DND-41 (cell line): Measurements from ENCODE around the gene CACNB4.

Experiments
- ATAC-seq: fragments of 200-7000 bp; cut with Tn5 transposase; 3 replicates; pipeline ENCODE4 v1.9.1; 2021; ENCODE audit warnings: low read depth; ENCODE audit not compliant: insufficient read depth
- DNase-seq: peaks from one replicate; pipeline ENCODE4 v3.0.0-alpha.2; 2020
- H2AFZ ChIP-seq: 2 replicates; pipeline ENCODE4 v1.6.0; 2012; ENCODE audit warnings: low read depth, low read length
- H3K27ac ChIP-seq: 2 replicates; pipeline ENCODE4 v1.5.1; 2012; ENCODE audit warnings: low read length, inconsistent platforms
- H3K27me3 ChIP-seq: fragments of 200-600 bp; sonication (generic); 2 replicates; pipeline ENCODE4 v1.6.0; 2012; ENCODE audit warnings: low read length, mild to moderate bottlenecking, inconsistent platforms; ENCODE audit not compliant: insufficient read depth, poor library complexity
- H3K36me3 ChIP-seq: 2 replicates; pipeline ENCODE4 v1.5.1; 2012; ENCODE audit warnings: low read length, inconsistent platforms; ENCODE audit not compliant: insufficient read depth
- H3K4me1 ChIP-seq: 2 replicates; pipeline ENCODE4 v1.5.1; 2012; ENCODE audit warnings: mild to moderate bottlenecking, low read length; ENCODE audit not compliant: insufficient read depth
- H3K4me2 ChIP-seq: 2 replicates; pipeline ENCODE4 v1.6.0; 2012; ENCODE audit warnings: mild to moderate bottlenecking, moderate library complexity, low read length, inconsistent platforms; ENCODE audit not compliant: insufficient read depth
- H3K4me3 ChIP-seq, 2 experiments: fragments of 200-600 bp in 1 of 2; shearing (Covaris generic) in 1 of 2; 2 replicates each; pipeline ENCODE4 v1.5.1; 2012 to 2016; ENCODE audit warnings: inconsistent platforms in 2 of 2, low read length in 2 of 2, mild to moderate bottlenecking in 2 of 2, low read depth in 1 of 2, moderate library complexity in 1 of 2
- H3K79me2 ChIP-seq: 2 replicates; pipeline ENCODE4 v1.6.0; 2012; ENCODE audit warnings: low read length, inconsistent platforms; ENCODE audit not compliant: insufficient read depth
- H3K9ac ChIP-seq: 2 replicates; pipeline ENCODE4 v1.6.0; 2012; ENCODE audit warnings: low read depth, mild to moderate bottlenecking, inconsistent platforms, low read length, moderate library complexity
- H3K9me3 ChIP-seq: 2 replicates; pipeline ENCODE4 v1.5.1; 2012; ENCODE audit warnings: low read length, moderate library complexity, mild to moderate bottlenecking, inconsistent platforms; ENCODE audit not compliant: insufficient read depth, severe bottlenecking
- H4K20me1 ChIP-seq: 2 replicates; pipeline ENCODE4 v1.6.0; 2012; ENCODE audit warnings: low read length; ENCODE audit not compliant: insufficient read depth
- CTCF ChIP-seq: IDR thresholded peaks from 2 replicates; pipeline ENCODE4 v1.5.1; 2012; ENCODE audit warnings: borderline replicate concordance, low read length, moderate library complexity, mild to moderate bottlenecking; ENCODE audit not compliant: poor library complexity, severe bottlenecking; ENCODE audit errors: extremely low read depth
- EZH2 ChIP-seq: IDR thresholded peaks from 3 replicates; pipeline ENCODE4 v1.6.1; 2012; ENCODE audit warnings: borderline replicate concordance, low read depth, mild to moderate bottlenecking, moderate library complexity, low read length, inconsistent platforms; ENCODE audit not compliant: severe bottlenecking

CACNB4 gene

DNA sequence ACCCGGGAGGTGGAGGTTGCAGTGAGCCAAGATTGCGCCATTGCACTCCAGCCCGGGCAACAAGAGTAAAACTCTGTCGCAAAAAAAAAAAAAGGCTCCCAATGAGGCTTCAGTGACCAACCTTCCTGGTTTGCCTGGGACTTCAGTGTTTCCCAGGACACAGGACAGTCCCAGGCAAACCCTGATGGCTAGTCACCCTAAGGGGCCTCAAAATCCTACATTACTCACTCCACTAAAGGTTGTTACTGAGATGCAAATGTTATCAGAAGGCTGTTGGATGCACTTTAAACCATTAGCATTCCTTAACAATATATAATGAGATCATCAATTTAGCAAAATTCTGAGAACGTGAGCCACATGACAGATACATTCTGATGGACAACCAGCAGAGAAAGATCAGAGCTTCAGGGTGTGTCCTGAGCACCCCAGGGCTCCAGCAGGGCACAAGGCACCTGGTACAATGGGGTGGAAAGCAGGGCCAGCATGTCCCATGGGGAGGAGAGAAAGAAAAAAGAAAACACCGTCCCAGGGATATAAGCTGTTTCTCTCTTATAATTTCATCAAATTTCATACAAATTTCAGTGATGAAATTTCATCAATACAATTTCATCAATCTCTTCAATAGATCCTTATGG, 152.5 kb downstream of the CACNB4 start:
- H3K9ac ChIP-seq = no peak overlapping the region
- no peak overlapping the region for H2AFZ ChIP-seq
- H3K4me1 ChIP-seq = no peaks in the 10 kb centered on the region
- H3K27ac ChIP-seq = no peak overlapping the region
- H3K36me3 ChIP-seq = no peaks in the 10 kb centered on the region
- no peaks in the 10 kb centered on the region for H4K20me1 ChIP-seq
- no peak overlapping the region for H3K4me3 ChIP-seq
- TF ChIP-seq EZH2 (no peak), CTCF (no peak)
- no peak for ATAC-seq
- no peak for DNase-seq
- peaks cover 2% of the 10 kb centered on the region for H3K9me3 ChIP-seq
- no peaks in the 10 kb centered on the region for H3K79me2 ChIP-seq
- H3K4me2 ChIP-seq = no peak overlapping the region
- H3K27me3 ChIP-seq = no peaks in the 10 kb centered on the region

DNA sequence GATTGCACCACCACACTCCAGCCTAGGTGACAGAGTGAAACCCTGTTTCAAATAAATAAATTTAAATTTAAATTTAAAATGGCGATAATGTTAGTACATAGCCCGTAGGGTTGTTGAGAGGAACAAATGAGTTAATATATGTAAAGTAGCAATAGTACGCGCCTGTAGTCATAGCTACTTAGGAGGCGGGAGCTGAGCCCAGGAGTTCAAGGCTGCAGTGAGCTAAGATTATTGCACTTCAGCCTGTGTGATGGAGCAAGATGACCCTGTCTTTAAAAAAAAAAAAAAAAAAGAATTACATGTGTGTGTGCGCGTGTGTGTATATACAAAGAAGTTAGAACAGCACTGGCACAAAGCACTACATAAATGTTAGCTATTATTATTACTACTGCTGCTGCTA, 153.2 kb downstream of the CACNB4 start:
- ATAC-seq = no peak
- no peak for DNase-seq
- no peak overlapping the region for H3K9ac ChIP-seq

DNA sequence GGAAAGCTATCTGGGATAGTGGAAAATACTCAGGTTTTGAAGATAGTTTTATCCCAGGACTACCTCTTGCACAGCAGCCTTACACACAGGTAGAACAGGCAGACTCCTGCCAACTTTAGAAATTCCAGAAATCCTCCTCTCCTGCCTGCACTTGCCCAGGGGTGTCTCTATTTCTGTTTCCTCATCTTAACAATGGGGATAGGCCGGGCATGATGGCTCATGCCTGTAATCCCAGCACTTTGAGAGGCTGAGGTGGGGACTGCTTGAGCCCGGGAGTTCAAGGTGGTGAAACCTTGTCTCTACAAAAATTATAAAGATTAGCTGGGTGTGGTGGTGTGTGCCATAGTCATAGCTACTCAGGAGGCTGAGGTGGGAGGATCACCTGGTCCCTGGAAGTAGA, 153.7 kb downstream of the CACNB4 start:
- Histone ChIP-seq H3K79me2 (no peaks in the 10 kb centered on the region), H3K4me3 (no peak overlapping the region), H4K20me1 (no peaks in the 10 kb centered on the region), H3K27me3 (no peaks in the 10 kb centered on the region), H3K27ac (no peak overlapping the region), H3K4me2 (no peak overlapping the region), H3K4me1 (no peaks in the 10 kb centered on the region), H3K36me3 (no peaks in the 10 kb centered on the region), H3K9me3 (peaks cover 2% of the 10 kb centered on the region), H2AFZ (no peak overlapping the region), H3K9ac (no peak overlapping the region)
- TF ChIP-seq CTCF (no peak), EZH2 (no peak)
- no peak for ATAC-seq
- DNase-seq = no peak

More for the DNA sequence above, 153.2 kb downstream of the CACNB4 start:
- Histone ChIP-seq H3K4me1 (no peaks in the 10 kb centered on the region), H4K20me1 (no peaks in the 10 kb centered on the region), H3K27me3 (no peaks in the 10 kb centered on the region), H3K36me3 (no peaks in the 10 kb centered on the region), H3K4me2 (no peak overlapping the region), H3K79me2 (no peaks in the 10 kb centered on the region), H3K27ac (no peak overlapping the region), H3K4me3 (no peak overlapping the region), H3K9me3 (peaks cover 2% of the 10 kb centered on the region), H2AFZ (no peak overlapping the region)
- TF ChIP-seq CTCF (no peak), EZH2 (no peak)

DNA sequence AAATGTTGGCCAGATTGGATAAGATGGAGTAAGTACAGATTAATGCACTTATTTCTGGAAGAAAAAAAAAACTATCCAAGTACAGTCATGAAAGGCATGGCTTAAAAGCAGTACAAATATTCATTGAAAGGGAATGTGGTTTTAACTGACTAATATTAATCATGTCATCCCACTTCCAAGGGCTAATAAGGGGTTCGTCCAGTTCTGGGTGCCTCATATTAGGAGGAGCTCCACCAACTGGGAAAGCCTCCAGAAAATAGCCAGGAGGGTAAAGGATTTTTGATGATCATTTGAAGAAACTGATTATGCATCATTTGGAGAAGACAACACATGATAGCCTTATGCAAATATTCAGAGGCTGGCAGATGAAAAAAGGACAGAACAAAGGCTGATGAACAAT, 155.4 kb downstream of the CACNB4 start:
- ATAC-seq = no peak
- H4K20me1 ChIP-seq = no peaks in the 10 kb centered on the region
- H3K4me2 ChIP-seq = no peak overlapping the region

More for the DNA sequence above, 155.4 kb downstream of the CACNB4 start:
- TF ChIP-seq CTCF = no peak
- no peak for TF ChIP-seq EZH2
- Histone ChIP-seq H3K79me2 (no peaks in the 10 kb centered on the region), H3K9me3 (peaks cover 2% of the 10 kb centered on the region), H3K4me3 (no peak overlapping the region), H3K27ac (no peak overlapping the region), H3K36me3 (no peaks in the 10 kb centered on the region), H3K4me1 (no peaks in the 10 kb centered on the region), H2AFZ (no peak overlapping the region), H3K9ac (no peak overlapping the region), H3K27me3 (no peaks in the 10 kb centered on the region)
- DNase-seq = no peak
